ENCODE results near the gene SMIM5. TPM values are rescaled to one million over a fixed set of nuclear protein-coding genes. Genes with fewer than 3 reads are reported as not detected.
"Not testable (repeated sequence)": the region's sequence is repeated elsewhere in the genome, so short reads cannot be mapped to it uniquely, and the experiment has no call there.

Gene SMIM5
- total RNA-seq, 1 experiment from 2014 or later: 0.14 TPM

GRCh38 chr17:75627094-75627493, 6.1 kb upstream of the SMIM5 start:
- H3K36me3 ChIP-seq: no peaks in the 10 kb centered on the region
- no peaks in the 10 kb centered on the region for H3K27me3 ChIP-seq
- H3K27ac ChIP-seq: no peak overlapping the region
- no peak overlapping the region for H3K4me3 ChIP-seq
- H3K4me1 ChIP-seq: peaks cover 16% of the 10 kb centered on the region
- no peaks in the 10 kb centered on the region for H3K9me3 ChIP-seq (replicated peaks)
- no peak for DNase-seq

GRCh38 chr17:75628425-75628824, 4.8 kb upstream of the SMIM5 start:
- Histone ChIP-seq H3K4me3 (no peak overlapping the region), H3K36me3 (no peaks in the 10 kb centered on the region), H3K4me1 (peaks cover 18% of the 10 kb centered on the region), H3K9me3 (replicated peaks) (no peaks in the 10 kb centered on the region), H3K27me3 (no peaks in the 10 kb centered on the region), H3K27ac (no peak overlapping the region)
- DNase-seq: no peak

GRCh38 chr17:75629157-75629556, 4.1 kb upstream of the SMIM5 start:
- Histone ChIP-seq H3K36me3 (no peaks in the 10 kb centered on the region), H3K27ac (no peak overlapping the region), H3K4me1 (peaks cover 24% of the 10 kb centered on the region), H3K9me3 (replicated peaks) (no peaks in the 10 kb centered on the region), H3K4me3 (no peak overlapping the region), H3K27me3 (no peaks in the 10 kb centered on the region)
- no peak for DNase-seq

GRCh38 chr17:75630071-75630917, 2.9 kb upstream of the SMIM5 start:
- H3K4me1 ChIP-seq: peaks cover 28% of the 10 kb centered on the region

GRCh38 chr17:75631353-75631752, 1.9 kb upstream of the SMIM5 start:
- Histone ChIP-seq H3K9me3 (replicated peaks) (no peaks in the 10 kb centered on the region), H3K4me1 (peaks cover 24% of the 10 kb centered on the region), H3K36me3 (no peaks in the 10 kb centered on the region), H3K27me3 (no peaks in the 10 kb centered on the region), H3K27ac (no peak overlapping the region), H3K4me3 (no peak overlapping the region)
- DNase-seq: no peak

More at GRCh38 chr17:75630071-75630917, 2.9 kb upstream of the SMIM5 start:
- Histone ChIP-seq H3K27ac (no peak overlapping the region), H3K27me3 (no peaks in the 10 kb centered on the region), H3K4me3 (no peak overlapping the region), H3K36me3 (no peaks in the 10 kb centered on the region), H3K9me3 (replicated peaks) (no peaks in the 10 kb centered on the region)
- DNase-seq: no peak

- H3K4me1 ChIP-seq: peaks cover 13% of the 10 kb centered on the region
- no peaks in the 10 kb centered on the region for H3K9me3 ChIP-seq (replicated peaks)
- no peaks in the 10 kb centered on the region for H3K27me3 ChIP-seq
- H3K4me3 ChIP-seq: no peak overlapping the region
- H3K36me3 ChIP-seq: no peaks in the 10 kb centered on the region
- no peak for DNase-seq
- no peak overlapping the region for H3K27ac ChIP-seq
These were observed 806 bp upstream of the SMIM5 start for GRCh38 chr17:75632428-75632827.

GRCh38 chr17:75633486-75634375, 497 bp downstream of the SMIM5 start:
- Histone ChIP-seq H3K27ac (peak overlapping the region; percentile 75), H3K27me3 (no peaks in the 10 kb centered on the region), H3K4me1 (peaks cover 12% of the 10 kb centered on the region), H3K4me3 (peak overlapping the region; percentile 18), H3K9me3 (replicated peaks) (no peaks in the 10 kb centered on the region), H3K36me3 (no peaks in the 10 kb centered on the region)
- DNase-seq: peak; percentile 97 to 98

- H3K27ac ChIP-seq: no peak overlapping the region
- no peak for DNase-seq
- H3K36me3 ChIP-seq: no peaks in the 10 kb centered on the region
- no peaks in the 10 kb centered on the region for H3K9me3 ChIP-seq (replicated peaks)
- peaks cover 12% of the 10 kb centered on the region for H3K4me1 ChIP-seq
- H3K4me3 ChIP-seq: no peak overlapping the region
- no peaks in the 10 kb centered on the region for H3K27me3 ChIP-seq
These were observed 1.1 kb downstream of the SMIM5 start for GRCh38 chr17:75634376-75634740.

GRCh38 chr17:75634754-75635609, 1.7 kb downstream of the SMIM5 start:
- Histone ChIP-seq H3K9me3 (replicated peaks) (no peaks in the 10 kb centered on the region), H3K27ac (no peak overlapping the region), H3K27me3 (no peaks in the 10 kb centered on the region), H3K36me3 (no peaks in the 10 kb centered on the region), H3K4me3 (no peak overlapping the region), H3K4me1 (peaks cover 12% of the 10 kb centered on the region)
- DNase-seq: no peak

- H3K4me1 ChIP-seq: peaks cover 12% of the 10 kb centered on the region
- no peaks in the 10 kb centered on the region for H3K9me3 ChIP-seq (replicated peaks)
- H3K36me3 ChIP-seq: no peaks in the 10 kb centered on the region
- no peaks in the 10 kb centered on the region for H3K27me3 ChIP-seq
- DNase-seq: no peak
- H3K4me3 ChIP-seq: no peak overlapping the region
- no peak overlapping the region for H3K27ac ChIP-seq
These were observed 2.5 kb downstream of the SMIM5 start for GRCh38 chr17:75635610-75636202.

- DNase-seq: no peak
- Histone ChIP-seq H3K27me3 (no peaks in the 10 kb centered on the region), H3K27ac (no peak overlapping the region), H3K36me3 (no peaks in the 10 kb centered on the region), H3K9me3 (replicated peaks) (no peaks in the 10 kb centered on the region), H3K4me1 (peaks cover 12% of the 10 kb centered on the region), H3K4me3 (no peak overlapping the region)
These were observed 3.3 kb downstream of the SMIM5 start for GRCh38 chr17:75636381-75637142.

- Histone ChIP-seq H3K27ac (no peak overlapping the region), H3K4me1 (peaks cover 12% of the 10 kb centered on the region), H3K4me3 (no peak overlapping the region), H3K36me3 (no peaks in the 10 kb centered on the region), H3K27me3 (no peaks in the 10 kb centered on the region), H3K9me3 (replicated peaks) (no peaks in the 10 kb centered on the region)
- no peak for DNase-seq
These were observed 3.9 kb downstream of the SMIM5 start for GRCh38 chr17:75637143-75637538.

GRCh38 chr17:75637551-75637950, 4.3 kb downstream of the SMIM5 start:
- Histone ChIP-seq H3K27me3 (no peaks in the 10 kb centered on the region), H3K36me3 (no peaks in the 10 kb centered on the region), H3K4me1 (peaks cover 12% of the 10 kb centered on the region), H3K27ac (no peak overlapping the region), H3K4me3 (no peak overlapping the region), H3K9me3 (replicated peaks) (no peaks in the 10 kb centered on the region)
- DNase-seq: no peak

- not testable (repeated sequence) for DNase-seq; H3K4me3 ChIP-seq; H3K27ac ChIP-seq; H3K27me3 ChIP-seq; H3K36me3 ChIP-seq; H3K9me3 ChIP-seq (replicated peaks)
- peaks cover 12% of the 10 kb centered on the region for H3K4me1 ChIP-seq
These were observed 4.8 kb downstream of the SMIM5 start for GRCh38 chr17:75638039-75638438.
